GM13976 (cell line): ENCODE results near the gene IGF2.

Experiments used
- DNase-seq: peaks from one replicate; pipeline ENCODE4 v3.0.0; 2012; ENCODE audit warnings: low spot score
- in situ Hi-C: fragments of 300-500 bp; cut with MboI; formaldehyde crosslinking; loops from one replicate; pipeline ENCODE4 v1.12.0; 2022; ENCODE audit warnings: low sequenced_read_pairs, mixed read lengths, inconsistent platforms; ENCODE audit not compliant: unreplicated experiment
- TF ChIP-seq, protein P1 (sequence below): IDR thresholded peaks from 2 replicates; pipeline ENCODE4 v1.5.1; 2012; ENCODE audit warnings: borderline replicate concordance, mild to moderate bottlenecking; ENCODE audit not compliant: insufficient read depth; ENCODE audit errors: extremely low read depth, missing control alignments, control extremely low read depth

IGF2 gene

DNA sequence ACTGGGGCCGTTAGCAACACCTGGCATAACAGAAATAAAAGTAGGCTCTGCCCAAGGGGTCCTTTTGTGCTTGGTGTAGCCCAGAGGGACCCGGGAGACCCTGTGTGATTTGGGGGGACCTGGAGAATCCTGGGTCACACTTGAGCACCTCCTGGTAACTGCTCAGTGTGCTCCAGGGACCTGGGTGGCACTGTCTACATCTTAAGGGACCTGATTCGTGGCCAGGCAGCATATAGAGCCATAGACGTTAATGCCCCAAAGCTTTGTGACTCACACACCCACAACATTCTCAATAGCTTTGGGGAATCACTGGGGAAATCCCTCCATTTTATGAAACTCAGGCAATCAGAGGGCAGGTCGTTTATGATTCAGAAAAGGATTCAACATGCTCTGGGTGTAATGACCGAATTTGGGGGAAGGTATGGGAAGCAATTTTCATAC, 3.6 kb upstream of the IGF2 start:
- TF ChIP-seq, protein P1, sequence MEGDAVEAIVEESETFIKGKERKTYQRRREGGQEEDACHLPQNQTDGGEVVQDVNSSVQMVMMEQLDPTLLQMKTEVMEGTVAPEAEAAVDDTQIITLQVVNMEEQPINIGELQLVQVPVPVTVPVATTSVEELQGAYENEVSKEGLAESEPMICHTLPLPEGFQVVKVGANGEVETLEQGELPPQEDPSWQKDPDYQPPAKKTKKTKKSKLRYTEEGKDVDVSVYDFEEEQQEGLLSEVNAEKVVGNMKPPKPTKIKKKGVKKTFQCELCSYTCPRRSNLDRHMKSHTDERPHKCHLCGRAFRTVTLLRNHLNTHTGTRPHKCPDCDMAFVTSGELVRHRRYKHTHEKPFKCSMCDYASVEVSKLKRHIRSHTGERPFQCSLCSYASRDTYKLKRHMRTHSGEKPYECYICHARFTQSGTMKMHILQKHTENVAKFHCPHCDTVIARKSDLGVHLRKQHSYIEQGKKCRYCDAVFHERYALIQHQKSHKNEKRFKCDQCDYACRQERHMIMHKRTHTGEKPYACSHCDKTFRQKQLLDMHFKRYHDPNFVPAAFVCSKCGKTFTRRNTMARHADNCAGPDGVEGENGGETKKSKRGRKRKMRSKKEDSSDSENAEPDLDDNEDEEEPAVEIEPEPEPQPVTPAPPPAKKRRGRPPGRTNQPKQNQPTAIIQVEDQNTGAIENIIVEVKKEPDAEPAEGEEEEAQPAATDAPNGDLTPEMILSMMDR = no peak
- peak; percentile 78 for DNase-seq
- in situ Hi-C loops = no loop called here

DNA sequence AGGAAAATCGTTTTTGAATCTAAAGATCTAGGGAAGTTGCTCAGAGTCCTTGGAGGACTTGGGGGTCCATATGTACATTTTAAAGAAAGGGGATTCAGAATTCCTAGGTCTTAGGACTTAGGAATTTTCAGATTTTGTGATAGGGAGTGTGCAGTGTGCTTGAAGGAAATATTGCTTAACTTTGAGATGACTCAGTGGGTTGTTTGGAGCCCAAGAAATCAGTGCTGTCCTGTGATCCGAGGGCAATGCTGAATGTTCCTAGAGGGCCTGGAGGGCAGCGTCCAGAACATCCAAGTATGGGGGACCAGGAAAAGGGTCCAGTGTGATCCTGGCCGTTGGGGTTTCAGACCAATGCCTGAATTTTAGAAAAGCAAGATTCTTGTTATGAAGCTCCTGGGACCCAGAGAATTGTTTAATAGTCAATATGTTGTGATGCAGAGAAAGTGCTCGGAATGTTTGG, 3.1 kb upstream of the IGF2 start:
- in situ Hi-C loops = no loop called here
- no peak for DNase-seq
- TF ChIP-seq, protein P1 = no peak

DNA sequence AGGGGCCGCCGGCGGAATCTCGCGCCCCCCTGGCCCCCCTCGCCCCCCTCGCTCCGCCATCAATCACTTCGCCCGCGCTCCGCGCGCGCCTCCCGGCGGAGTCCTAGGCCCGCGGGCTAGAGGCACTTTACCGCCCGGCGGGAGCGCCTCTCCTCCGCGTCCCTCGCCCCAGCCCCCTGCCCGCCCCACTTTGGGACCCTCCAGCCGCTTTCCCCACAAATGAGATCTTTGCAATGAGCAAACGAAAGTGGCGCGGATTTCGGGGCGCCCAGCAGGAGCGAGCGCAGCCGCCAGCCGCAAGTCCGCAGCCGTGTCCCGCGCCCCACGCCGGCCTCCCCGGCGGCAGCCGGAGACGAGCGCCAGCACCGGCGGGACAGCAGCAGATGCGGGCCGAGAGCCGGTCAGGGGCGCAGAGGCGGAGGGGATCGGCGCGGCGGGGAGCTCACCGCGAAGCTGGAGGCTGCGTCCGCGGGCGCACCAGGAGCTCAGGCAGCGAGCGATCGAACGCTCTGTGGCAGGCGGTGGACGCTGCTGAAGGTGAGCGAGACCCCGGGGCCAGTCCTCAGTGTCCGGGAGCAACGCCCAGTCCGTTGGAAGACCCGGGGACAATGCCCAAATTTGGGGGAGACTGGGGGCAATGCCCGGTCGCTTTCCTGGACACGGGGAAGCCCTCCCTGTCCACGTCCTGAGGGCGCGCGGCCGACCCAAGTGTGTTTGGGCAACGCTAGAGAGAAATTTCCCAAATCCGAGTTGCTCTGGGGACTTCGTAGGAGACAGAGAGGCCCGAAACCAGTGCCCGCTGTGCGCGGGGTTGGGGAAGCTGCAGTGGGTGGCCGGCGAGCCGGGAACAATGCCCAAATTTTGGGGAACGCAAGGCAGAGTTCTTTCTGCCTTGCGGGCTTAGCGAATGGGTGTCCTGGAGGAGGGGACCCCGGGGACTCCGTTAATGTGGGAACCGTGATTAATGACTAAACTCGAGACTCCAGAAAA, 1.5 kb upstream of the IGF2 start:
- no peak for DNase-seq
- TF ChIP-seq, protein P1 = no peak
- in situ Hi-C loops = no loop called here

DNA sequence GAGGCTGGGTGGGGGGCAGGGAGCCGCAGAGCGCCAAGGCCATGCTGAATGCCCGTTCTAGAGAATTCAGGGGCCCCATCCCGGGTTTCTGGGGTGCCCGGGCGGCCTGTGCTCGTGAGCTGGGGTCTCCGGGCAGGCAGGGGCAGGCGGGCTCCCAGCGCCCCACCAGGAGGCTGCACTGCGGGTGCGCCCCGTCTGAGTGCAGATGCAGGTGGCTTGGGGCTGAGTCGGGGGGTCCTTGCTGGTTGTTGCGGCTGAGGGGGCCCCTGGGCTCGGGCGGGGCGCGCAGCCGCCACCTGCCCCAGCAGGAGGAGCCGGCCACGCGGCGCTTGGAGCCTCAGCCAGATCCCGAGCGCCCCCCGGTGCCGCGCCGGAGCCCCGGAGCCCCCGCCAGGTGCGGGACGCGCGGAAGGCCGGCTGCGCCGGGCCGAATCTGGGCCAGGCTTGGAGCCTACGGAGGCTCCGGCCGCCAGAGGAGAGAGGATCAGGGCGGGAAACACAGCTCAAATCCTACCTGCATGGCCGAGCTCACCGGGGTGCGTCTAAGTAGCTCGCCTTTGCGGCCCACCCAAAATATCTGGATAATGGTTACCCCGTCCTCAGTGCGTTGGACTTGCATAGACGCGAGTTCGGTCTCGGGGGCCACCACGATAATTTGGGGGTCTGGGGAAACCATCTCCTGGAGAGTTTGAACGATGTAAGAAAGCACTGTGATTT, 590 bp upstream of the IGF2 start:
- in situ Hi-C loops = no loop called here
- TF ChIP-seq, protein P1 = no peak
- no peak for DNase-seq

DNA sequence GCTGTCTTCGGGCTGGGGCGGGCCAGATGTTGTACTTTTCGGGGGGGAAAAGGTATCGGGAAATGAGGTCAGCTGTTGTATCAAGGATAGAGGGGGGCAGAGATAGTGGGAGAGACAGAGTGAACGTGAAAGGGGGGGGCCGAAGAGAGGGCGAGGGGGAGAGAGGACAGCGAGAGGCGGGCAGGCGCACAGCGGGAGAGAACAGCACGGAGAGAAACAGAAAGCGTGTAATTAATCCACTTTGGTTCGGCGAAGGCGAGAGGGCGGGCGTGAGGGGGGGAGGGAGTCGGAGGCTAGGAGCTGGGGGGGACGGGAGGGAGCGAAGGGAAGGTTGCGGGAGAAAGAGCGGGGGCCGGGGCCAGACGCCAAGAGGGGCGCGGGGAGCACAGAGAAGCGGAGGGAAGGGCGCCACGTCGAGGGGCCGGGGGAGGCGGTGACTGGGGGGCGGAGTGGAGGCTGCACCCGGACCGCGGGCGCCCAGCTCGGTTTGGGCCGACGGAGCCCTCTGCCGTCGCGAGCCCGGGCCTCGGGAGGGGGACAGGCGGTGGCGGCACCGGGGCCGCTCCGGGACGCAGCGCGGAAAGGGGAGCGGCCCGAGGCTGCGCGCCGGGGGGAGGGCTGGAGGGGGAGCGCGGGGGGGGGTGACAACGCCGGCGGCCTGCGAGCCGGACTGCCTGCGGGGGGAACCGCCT, 612 bp downstream of the IGF2 start:
- no peak for DNase-seq
- in situ Hi-C loops = no loop called here
- TF ChIP-seq, protein P1 = no peak

DNA sequence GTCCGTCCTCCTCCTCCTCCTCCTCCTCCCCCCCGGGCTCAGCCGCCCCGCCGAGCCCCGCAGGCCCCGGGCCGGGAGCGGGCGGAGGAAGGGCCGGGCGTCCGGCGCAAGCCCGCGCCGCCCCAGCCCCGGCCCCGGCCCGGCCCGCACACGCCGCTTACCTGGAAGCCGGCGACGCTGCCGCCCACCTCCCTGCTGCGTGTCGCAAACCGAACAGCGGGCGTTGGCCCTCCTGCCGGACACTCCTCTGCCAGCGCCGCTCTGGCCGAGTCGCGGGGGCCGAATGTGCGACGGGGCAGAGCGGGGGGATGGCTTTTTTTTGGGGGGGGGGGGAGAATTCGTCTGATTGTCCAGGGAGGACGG, 1.1 kb downstream of the IGF2 start:
- in situ Hi-C loops = no loop called here
- TF ChIP-seq, protein P1 = no peak
- DNase-seq = no peak
